Small intestine (tissue), 7 donors: ENCODE results near the gene SOCS3. TPM values are rescaled to one million over a fixed set of nuclear protein-coding genes. Genes with fewer than 3 reads are reported as not detected.

Experiments
- DNase-seq, 2 donors: peaks; one replicate each; pipeline versions ENCODE4 v3.0.0 to v3.0.0-alpha.2; 2013
- FAIRE-seq: peaks from 2 replicates; lab custom pipeline; 2012; peaks lifted over from hg19 to GRCh38; lab: Jason Lieb, UNC
- H3K27ac ChIP-seq, 3 donors: one replicate each; pipeline ENCODE4 v1.5.1; 2013; ENCODE audit warnings: low read length in 2 of 3, mild to moderate bottlenecking in 2 of 3, control low read depth in 1 of 3, inconsistent platforms in 1 of 3, low read depth in 1 of 3, moderate library complexity in 1 of 3
- H3K27me3 ChIP-seq, 3 donors: one replicate each; pipeline ENCODE4 v1.6.1; 2013; ENCODE audit warnings: low read length in 3 of 3, inconsistent platforms in 1 of 3; ENCODE audit not compliant: control insufficient read depth in 3 of 3, insufficient read depth in 3 of 3
- H3K36me3 ChIP-seq, 3 donors: one replicate each; pipeline ENCODE4 v1.6.1; 2013; ENCODE audit warnings: low read length in 3 of 3, inconsistent platforms in 1 of 3, low read depth in 1 of 3, mild to moderate bottlenecking in 1 of 3, moderate library complexity in 1 of 3; ENCODE audit not compliant: control insufficient read depth in 3 of 3, insufficient read depth in 2 of 3
- H3K4me1 ChIP-seq, 3 donors: one replicate each; pipeline ENCODE4 v1.6.1; 2013; ENCODE audit warnings: low read length in 2 of 3, inconsistent platforms in 1 of 3, low read depth in 1 of 3, mild to moderate bottlenecking in 1 of 3, moderate library complexity in 1 of 3; ENCODE audit not compliant: control insufficient read depth in 3 of 3, insufficient read depth in 2 of 3
- H3K4me3 ChIP-seq, 3 donors: one replicate each; pipeline ENCODE4 v1.5.1; 2013; ENCODE audit warnings: low read length in 3 of 3, control low read depth in 1 of 3, inconsistent platforms in 1 of 3, low read depth in 1 of 3, mild to moderate bottlenecking in 1 of 3, moderate library complexity in 1 of 3
- H3K9me3 ChIP-seq, 2 donors: one replicate each; pipeline ENCODE4 v1.6.1; 2013; ENCODE audit warnings: low read depth in 1 of 2, low read length in 1 of 2; ENCODE audit not compliant: control insufficient read depth in 2 of 2, insufficient read depth in 1 of 2
- WGBS, 3 donors: extraction: QIAGEN DNeasy Blood & Tissue Kit; methylation state at CpG; one replicate each; pipeline ENCODE4 v1.1.7; 2013; 5-methylcytosine and 5-hydroxymethylcytosine counted together
- polyA plus RNA-seq, 4 donors: library from polyadenylated mRNA; stranded (reverse) in 3 of 4; unstranded in 1 of 4; fragments of 200-250 nt in 3 of 4; fragments of 120-200 nt in 1 of 4; gene quantifications; one replicate each; pipeline versions ENCODE4 v1.2.1 to v1.2.3, GENCODE V29; 2013
- donor health status: healthy with polysubstance abuse.
- donor health status: control.
- donor health status: control.
- donor health status: Bipolar disorder and iron deficiency.
- donor health status: healthy.

Gene SOCS3
- polyA plus RNA-seq, 4 donors = 3.4 to 67.3 (median 17.2) TPM

- no peaks in the 10 kb centered on the region for H3K27me3 ChIP-seq
- no peak for DNase-seq
- 64 to 89% (median 68%) methylated on average over 7 to 8 of the region's 8 CpGs for WGBS, 3 donors
- peaks cover 6 to 96% (median 32%) of the 10 kb centered on the region in 3 donors for H3K36me3 ChIP-seq
- peaks cover 0 to 1% (median 0%) of the 10 kb centered on the region in 3 donors for H3K4me1 ChIP-seq
- H3K9me3 ChIP-seq = no peaks in the 10 kb centered on the region
- no peak overlapping the region for H3K4me3 ChIP-seq
- no peak for FAIRE-seq
- H3K27ac ChIP-seq = no peak overlapping the region
These were observed 42.0 kb upstream of the SOCS3 start for GRCh38 chr17:78401891-78402290.

- no peaks in the 10 kb centered on the region for H3K4me1 ChIP-seq
- H3K36me3 ChIP-seq = peaks cover 6 to 96% (median 35%) of the 10 kb centered on the region in 3 donors
- WGBS, 3 donors = 77 to 85% (median 79%) methylated on average over 6 of the region's 6 CpGs
- no peaks in the 10 kb centered on the region for H3K9me3 ChIP-seq
- H3K27ac ChIP-seq = no peak overlapping the region
- H3K4me3 ChIP-seq = no peak overlapping the region
- DNase-seq (no peak), FAIRE-seq (no peak)
- H3K27me3 ChIP-seq = no peaks in the 10 kb centered on the region
These were observed 41.4 kb upstream of the SOCS3 start for GRCh38 chr17:78401246-78401645.

- H3K4me1 ChIP-seq = no peaks in the 10 kb centered on the region
- H3K4me3 ChIP-seq = no peak overlapping the region
- FAIRE-seq (no peak), DNase-seq (no peak)
- no peaks in the 10 kb centered on the region for H3K27me3 ChIP-seq
- H3K27ac ChIP-seq = no peak overlapping the region
- no peaks in the 10 kb centered on the region for H3K9me3 ChIP-seq
- peaks cover 6 to 98% (median 36%) of the 10 kb centered on the region in 3 donors for H3K36me3 ChIP-seq
- 90 to 92% (median 91%) methylated on average over 17 of the region's 17 CpGs for WGBS, 3 donors
These were observed 40.8 kb upstream of the SOCS3 start for GRCh38 chr17:78400581-78401240.

- no peaks in the 10 kb centered on the region for H3K27me3 ChIP-seq
- DNase-seq (no peak), FAIRE-seq (no peak)
- 77 to 94% (median 84%) methylated on average over 6 of the region's 6 CpGs for WGBS, 3 donors
- H3K4me1 ChIP-seq = no peaks in the 10 kb centered on the region
- H3K27ac ChIP-seq = no peak overlapping the region
- peaks cover 6 to 96% (median 37%) of the 10 kb centered on the region in 3 donors for H3K36me3 ChIP-seq
- no peak overlapping the region for H3K4me3 ChIP-seq
- no peaks in the 10 kb centered on the region for H3K9me3 ChIP-seq
These were observed 39.8 kb upstream of the SOCS3 start for GRCh38 chr17:78399693-78400144.

GRCh38 chr17:78399028-78399692 lies 39.3 kb upstream of the SOCS3 start:
- no peaks in the 10 kb centered on the region for H3K4me1 ChIP-seq
- H3K27ac ChIP-seq = no peak overlapping the region
- WGBS, 3 donors = 86 to 96% (median 87%) methylated on average over 28 of the region's 28 CpGs
- DNase-seq = no peak
- no peaks in the 10 kb centered on the region for H3K27me3 ChIP-seq
- peaks cover 4 to 94% (median 38%) of the 10 kb centered on the region in 3 donors for H3K36me3 ChIP-seq
- no peaks in the 10 kb centered on the region for H3K9me3 ChIP-seq
- H3K4me3 ChIP-seq = no peak overlapping the region
- FAIRE-seq = no peak

- no peaks in the 10 kb centered on the region for H3K9me3 ChIP-seq
- no peaks in the 10 kb centered on the region for H3K4me1 ChIP-seq
- H3K4me3 ChIP-seq = no peak overlapping the region
- H3K27me3 ChIP-seq = no peaks in the 10 kb centered on the region
- WGBS, 3 donors = 88 to 96% (median 93%) methylated on average over 3 of the region's 3 CpGs
- H3K36me3 ChIP-seq = peaks cover 6 to 89% (median 35%) of the 10 kb centered on the region in 3 donors
- H3K27ac ChIP-seq = no peak overlapping the region
- FAIRE-seq = no peak
- no peak for DNase-seq
These were observed 38.5 kb upstream of the SOCS3 start for GRCh38 chr17:78398390-78398789.

- Histone ChIP-seq H3K4me1 (no peaks in the 10 kb centered on the region), H3K36me3 (peaks cover 6 to 87% (median 34%) of the 10 kb centered on the region in 3 donors), H3K27me3 (no peaks in the 10 kb centered on the region), H3K27ac (no peak overlapping the region), H3K9me3 (no peaks in the 10 kb centered on the region), H3K4me3 (no peak overlapping the region)
- FAIRE-seq (no peak), DNase-seq (no peak)
- 71 to 87% (median 75%) methylated on average over 13 of the region's 13 CpGs for WGBS, 3 donors
These were observed 37.8 kb upstream of the SOCS3 start for GRCh38 chr17:78397681-78398101.

- Histone ChIP-seq H3K9me3 (no peaks in the 10 kb centered on the region), H3K36me3 (peaks cover 6 to 83% (median 30%) of the 10 kb centered on the region in 3 donors), H3K4me3 (no peak overlapping the region), H3K27me3 (no peaks in the 10 kb centered on the region), H3K27ac (peak overlapping the region in 1 of 3 donors; percentile 4), H3K4me1 (no peaks in the 10 kb centered on the region)
- WGBS, 3 donors = 77 to 88% (median 85%) methylated on average over 14 of the region's 14 CpGs
- DNase-seq = no peak
- FAIRE-seq = no peak
These were observed 36.8 kb upstream of the SOCS3 start for GRCh38 chr17:78396441-78397337.
